ENCODE measurements around the gene MFSD2A.
"Not testable (repeated sequence)": the region's sequence is repeated elsewhere in the genome, so short reads cannot be mapped to it uniquely, and the experiment has no call there.

DNA sequence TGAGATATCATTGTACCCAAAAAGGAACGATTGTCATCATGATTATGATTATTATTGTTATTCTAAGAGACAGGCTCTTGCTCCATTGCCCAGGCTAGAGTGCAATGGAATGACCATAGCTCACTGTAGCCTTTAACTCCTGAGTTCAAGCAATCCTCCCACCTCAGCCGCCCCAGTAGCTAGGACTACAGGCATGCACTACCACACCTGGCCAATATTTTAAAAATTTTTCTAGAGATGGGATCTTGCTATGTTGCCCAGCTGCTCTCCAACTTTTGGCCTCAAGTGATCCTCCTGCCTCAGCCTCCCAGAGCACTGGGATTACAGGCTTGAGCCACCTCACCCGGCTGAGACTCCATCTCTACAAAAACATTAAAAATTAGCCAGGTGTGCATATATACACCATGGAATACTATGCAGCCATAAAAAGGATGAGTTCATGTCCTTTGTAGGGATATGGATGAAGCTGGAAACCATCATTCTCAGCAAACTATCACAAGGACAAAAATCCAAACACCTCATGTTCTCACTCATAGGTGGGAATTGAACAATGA, 52.6 kb downstream of the MFSD2A start:
- TF ChIP-seq EZH2 (IDR thresholded peaks at IDR 0.05; ENCODE audit: low read depth): not testable (repeated sequence)
- TF ChIP-seq, protein P1, sequence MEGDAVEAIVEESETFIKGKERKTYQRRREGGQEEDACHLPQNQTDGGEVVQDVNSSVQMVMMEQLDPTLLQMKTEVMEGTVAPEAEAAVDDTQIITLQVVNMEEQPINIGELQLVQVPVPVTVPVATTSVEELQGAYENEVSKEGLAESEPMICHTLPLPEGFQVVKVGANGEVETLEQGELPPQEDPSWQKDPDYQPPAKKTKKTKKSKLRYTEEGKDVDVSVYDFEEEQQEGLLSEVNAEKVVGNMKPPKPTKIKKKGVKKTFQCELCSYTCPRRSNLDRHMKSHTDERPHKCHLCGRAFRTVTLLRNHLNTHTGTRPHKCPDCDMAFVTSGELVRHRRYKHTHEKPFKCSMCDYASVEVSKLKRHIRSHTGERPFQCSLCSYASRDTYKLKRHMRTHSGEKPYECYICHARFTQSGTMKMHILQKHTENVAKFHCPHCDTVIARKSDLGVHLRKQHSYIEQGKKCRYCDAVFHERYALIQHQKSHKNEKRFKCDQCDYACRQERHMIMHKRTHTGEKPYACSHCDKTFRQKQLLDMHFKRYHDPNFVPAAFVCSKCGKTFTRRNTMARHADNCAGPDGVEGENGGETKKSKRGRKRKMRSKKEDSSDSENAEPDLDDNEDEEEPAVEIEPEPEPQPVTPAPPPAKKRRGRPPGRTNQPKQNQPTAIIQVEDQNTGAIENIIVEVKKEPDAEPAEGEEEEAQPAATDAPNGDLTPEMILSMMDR (conservative IDR thresholded peaks at IDR 0.05): not testable (repeated sequence)
